GM19468 (cell line): ENCODE measurements around the gene ARID2.

Experiments used
- ATAC-seq: cut with Tn5 transposase; IDR thresholded peaks from one replicate; pipeline ENCODE4 v1.9.1; 2021; ENCODE audit warnings: mild to moderate bottlenecking, moderate library complexity, moderate number of reproducible peaks; ENCODE audit not compliant: unreplicated experiment; ENCODE audit errors: extremely low read depth

The ARID2 gene

GRCh38 chr12:45915405-45915804 lies 185.9 kb downstream of the ARID2 start:
- no peak for ATAC-seq

- ATAC-seq, result no peak
These were observed 189.3 kb downstream of the ARID2 start for GRCh38 chr12:45918818-45919217.

GRCh38 chr12:45928309-45928708 lies 198.8 kb downstream of the ARID2 start:
- no peak for ATAC-seq

GRCh38 chr12:45930369-45930768 lies 200.9 kb downstream of the ARID2 start:
- ATAC-seq, result no peak

- ATAC-seq, result no peak
These were observed 204.0 kb downstream of the ARID2 start for GRCh38 chr12:45933504-45933903.

GRCh38 chr12:45934956-45935355 lies 205.4 kb downstream of the ARID2 start:
- no peak for ATAC-seq

- ATAC-seq, result no peak
These were observed 209.1 kb downstream of the ARID2 start for GRCh38 chr12:45938566-45938965.

- no peak for ATAC-seq
These were observed 210.3 kb downstream of the ARID2 start for GRCh38 chr12:45939759-45940158.

- no peak for ATAC-seq
These were observed 215.3 kb downstream of the ARID2 start for GRCh38 chr12:45944771-45945170.

- ATAC-seq, result no peak
These were observed 216.9 kb downstream of the ARID2 start for GRCh38 chr12:45946435-45946834.

GRCh38 chr12:45948546-45948945 lies 219.0 kb downstream of the ARID2 start:
- no peak for ATAC-seq
